NCI-H2196 treated with DMSO at 0.1 percent for 48 hours (cell line): ENCODE data around the gene UNC45A.

Source experiments
- DNase-seq: peaks from one replicate; lab custom pipeline; 2025; ENCODE audit not compliant: unreplicated experiment; lab: John Stamatoyannopoulos, UW

UNC45A gene

GRCh38 chr15:90998737-90999136 lies 63.7 kb downstream of the UNC45A start:
- DNase-seq = no peak

GRCh38 chr15:91001209-91001608 lies 66.1 kb downstream of the UNC45A start:
- DNase-seq = no peak
